ENCODE measurements around the gene PRKAG2.

GRCh38 chr7:151804756-151805155 is 72.2 kb downstream of the PRKAG2 start:
- TF ChIP-seq EZH2 (IDR thresholded peaks at IDR 0.05) (no peak), POLR2AphosphoS5 (IDR thresholded peaks at IDR 0.05; ENCODE audit: borderline replicate concordance, low read depth, low read length) (no peak), FOXP2 (optimal IDR thresholded peaks at IDR 0.05; ENCODE audit: control extremely low read depth, extremely low read length, insufficient read depth) (no peak)

Data from SK-N-MC (cell line).